GM18867 (cell line): Measurements from ENCODE around the gene DRD5.

Source experiments
- ATAC-seq: cut with Tn5 transposase; IDR thresholded peaks from one replicate; pipeline ENCODE4 v1.9.1; 2021; ENCODE audit warnings: mild to moderate bottlenecking, moderate library complexity; ENCODE audit not compliant: unreplicated experiment

The DRD5 gene

GRCh38 chr4:9812501-9813340 lies 31.3 kb downstream of the DRD5 start:
- ATAC-seq: peak; percentile 78

GRCh38 chr4:9816285-9816684 lies 34.9 kb downstream of the DRD5 start:
- no peak for ATAC-seq

GRCh38 chr4:9820343-9820742 lies 38.9 kb downstream of the DRD5 start:
- ATAC-seq: no peak

GRCh38 chr4:9825049-9825448 lies 43.6 kb downstream of the DRD5 start:
- peak; percentile 47 for ATAC-seq

GRCh38 chr4:9826551-9826950 lies 45.1 kb downstream of the DRD5 start:
- ATAC-seq: no peak

GRCh38 chr4:9832640-9833039 lies 51.2 kb downstream of the DRD5 start:
- ATAC-seq: no peak

GRCh38 chr4:9833421-9833820 lies 52.0 kb downstream of the DRD5 start:
- ATAC-seq: no peak
